Right cardiac atrium (tissue), 5 donors: ENCODE measurements around the gene OGG1. TPM values are rescaled to one million over a fixed set of nuclear protein-coding genes. Genes with fewer than 3 reads are reported as not detected.
A peak's percentile ranks its signal among the peaks of the same experiment; 100 is the strongest.
"Not testable (repeated sequence)": the region's sequence is repeated elsewhere in the genome, so short reads cannot be mapped to it uniquely, and the experiment has no call there.

Experiments used
- ATAC-seq, 2 donors: fragments of 200-7000 bp; cut with Tn5 transposase; one replicate each; pipeline versions ENCODE4 v1.8.0 to v1.9.1; 2020; ENCODE audit warnings: moderate library complexity in 2 of 2, mild to moderate bottlenecking in 1 of 2
- DNase-seq, 3 donors: peaks; one replicate each; pipeline ENCODE4 v3.0.0-alpha.2; 2020
- H3K27ac ChIP-seq: one replicate; pipeline ENCODE4 v1.5.1; 2013; ENCODE audit warnings: mild to moderate bottlenecking, low read length, control low read depth, moderate library complexity
- H3K27me3 ChIP-seq: one replicate; pipeline ENCODE4 v1.6.1; 2013; ENCODE audit not compliant: control insufficient read depth, insufficient read depth
- H3K4me1 ChIP-seq: one replicate; pipeline ENCODE4 v1.6.1; 2013; ENCODE audit warnings: low read length; ENCODE audit not compliant: control insufficient read depth, insufficient read depth
- H3K4me3 ChIP-seq: one replicate; pipeline ENCODE4 v1.5.1; 2013; ENCODE audit warnings: low read length, control low read depth
- H3K9me3 ChIP-seq: one replicate; pipeline ENCODE4 v1.6.1; 2013; ENCODE audit warnings: low read length; ENCODE audit not compliant: control insufficient read depth
- WGBS: extraction: QIAGEN DNeasy Blood & Tissue Kit; methylation state at CpG from one replicate; pipeline ENCODE4 v1.1.7; 2013; 5-methylcytosine and 5-hydroxymethylcytosine counted together
- intact Hi-C, 4 donors: fragments of 100-400 bp; cut with DNase I; formaldehyde crosslinking; loops; one replicate each; pipeline versions ENCODE4 v1.11.0 to v1.14.0; 2022 to 2023
- polyA plus RNA-seq: library from polyadenylated mRNA; stranded (reverse); fragments of 200-250 nt; gene quantifications from one replicate; pipeline ENCODE4 v1.2.3, GENCODE V29; 2013
- total RNA-seq, 4 donors: library from RNA; stranded (reverse); fragmentation: NEBNext Ultra II Directional; extraction: Animal tissue kit (Norgen Biotek cat#: 25700); gene quantifications; one replicate each; pipeline ENCODE4 v1.2.1, GENCODE V29; 2021
- donor health status: healthy with polysubstance abuse.
- donor health status: DM: no; HTN: yes; CAD: no.
- donor health status: DM: no; HTN: no; CAD: no.
- donor health status: DM: no; HTN: yes; CAD: no; lungs with severe emphysema.
- donor health status: DM: yes; HTN: yes; CAD: no.

The OGG1 gene
- total and polyA plus RNA-seq, 5 donors: 9.6 to 15.5 (median 14.8) TPM

- no peak overlapping the region for H3K4me3 ChIP-seq
- H3K9me3 ChIP-seq: no peaks in the 10 kb centered on the region
- no peaks in the 10 kb centered on the region for H3K4me1 ChIP-seq
- no peak for ATAC-seq
- H3K27ac ChIP-seq: no peak overlapping the region
- 90% methylated on average over 8 of the region's 8 CpGs for WGBS
- DNase-seq: no peak
- no peaks in the 10 kb centered on the region for H3K27me3 ChIP-seq
- intact Hi-C loops: no loop called here
These were observed 13.1 kb downstream of the OGG1 start for GRCh38 chr3:9762871-9763270.

DNA sequence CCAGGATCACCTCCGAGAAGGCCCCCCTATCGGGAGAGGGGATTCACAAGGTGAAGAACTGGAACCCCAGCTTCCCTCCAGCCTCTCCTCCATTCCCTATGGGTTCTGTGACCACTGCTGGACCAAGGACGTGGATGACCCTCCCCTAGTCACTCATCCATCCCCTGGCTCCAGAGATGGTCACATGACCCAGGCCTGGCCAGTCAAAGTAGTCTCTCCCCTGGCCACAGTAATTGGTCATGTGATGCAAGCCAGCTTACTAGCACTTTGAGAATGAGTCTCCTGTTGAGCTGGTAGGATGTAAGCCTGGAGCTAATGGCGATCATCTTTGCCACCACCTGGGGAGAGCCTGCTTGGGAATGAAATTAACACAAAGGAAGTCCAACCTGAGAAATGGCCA, 16.1 kb downstream of the OGG1 start:
- no peak for ATAC-seq
- Histone ChIP-seq H3K9me3 (no peaks in the 10 kb centered on the region), H3K4me3 (no peak overlapping the region), H3K27ac (no peak overlapping the region), H3K4me1 (peaks cover 5% of the 10 kb centered on the region), H3K27me3 (no peaks in the 10 kb centered on the region)
- WGBS: 85% methylated on average over 4 of the region's 4 CpGs
- intact Hi-C loops: no loop called here
- DNase-seq: no peak

GRCh38 chr3:9767418-9767817, 17.7 kb downstream of the OGG1 start:
- Histone ChIP-seq H3K9me3 (no peaks in the 10 kb centered on the region), H3K27me3 (no peaks in the 10 kb centered on the region), H3K4me1 (peaks cover 5% of the 10 kb centered on the region), H3K27ac (peak overlapping the region; percentile 36), H3K4me3 (no peak overlapping the region)
- ATAC-seq: peak; percentile 39 to 73
- DNase-seq: peak in 2 of 3 donors; percentile 64 to 76
- 50% methylated on average over 7 of the region's 7 CpGs for WGBS
- intact Hi-C loops: no loop called here

GRCh38 chr3:9768141-9768775, 18.5 kb downstream of the OGG1 start:
- Histone ChIP-seq H3K4me3 (no peak overlapping the region), H3K27ac (no peak overlapping the region), H3K4me1 (peaks cover 5% of the 10 kb centered on the region), H3K9me3 (no peaks in the 10 kb centered on the region), H3K27me3 (no peaks in the 10 kb centered on the region)
- DNase-seq: no peak
- intact Hi-C loops: no loop called here
- WGBS: 61% methylated on average over 6 of the region's 6 CpGs
- ATAC-seq: no peak

DNA sequence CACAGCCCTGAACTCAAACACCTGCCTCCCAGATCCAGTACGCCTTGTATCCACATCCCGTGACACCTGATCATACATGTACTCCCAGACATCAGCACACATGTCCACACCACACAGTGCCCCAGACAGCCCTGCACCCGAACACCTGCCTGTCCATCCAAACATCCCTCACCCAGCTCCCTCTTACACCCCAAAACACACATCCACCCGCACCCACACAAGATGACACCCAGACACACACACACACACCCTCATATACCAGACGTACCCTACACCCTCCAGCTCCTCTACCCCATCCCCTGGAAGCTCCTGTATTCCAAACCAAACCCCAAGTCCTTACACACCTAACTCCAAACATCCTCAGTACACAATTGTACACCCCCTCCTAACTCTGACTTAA, 19.3 kb downstream of the OGG1 start:
- H3K9me3 ChIP-seq: no peaks in the 10 kb centered on the region
- no peak overlapping the region for H3K27ac ChIP-seq
- H3K4me1 ChIP-seq: peaks cover 5% of the 10 kb centered on the region
- ATAC-seq (peak; percentile 1), DNase-seq (no peak)
- WGBS: 73% methylated on average over 5 of the region's 5 CpGs
- H3K4me3 ChIP-seq: peak overlapping the region; percentile 80
- H3K27me3 ChIP-seq: no peaks in the 10 kb centered on the region
- intact Hi-C loops: no loop called here

DNA sequence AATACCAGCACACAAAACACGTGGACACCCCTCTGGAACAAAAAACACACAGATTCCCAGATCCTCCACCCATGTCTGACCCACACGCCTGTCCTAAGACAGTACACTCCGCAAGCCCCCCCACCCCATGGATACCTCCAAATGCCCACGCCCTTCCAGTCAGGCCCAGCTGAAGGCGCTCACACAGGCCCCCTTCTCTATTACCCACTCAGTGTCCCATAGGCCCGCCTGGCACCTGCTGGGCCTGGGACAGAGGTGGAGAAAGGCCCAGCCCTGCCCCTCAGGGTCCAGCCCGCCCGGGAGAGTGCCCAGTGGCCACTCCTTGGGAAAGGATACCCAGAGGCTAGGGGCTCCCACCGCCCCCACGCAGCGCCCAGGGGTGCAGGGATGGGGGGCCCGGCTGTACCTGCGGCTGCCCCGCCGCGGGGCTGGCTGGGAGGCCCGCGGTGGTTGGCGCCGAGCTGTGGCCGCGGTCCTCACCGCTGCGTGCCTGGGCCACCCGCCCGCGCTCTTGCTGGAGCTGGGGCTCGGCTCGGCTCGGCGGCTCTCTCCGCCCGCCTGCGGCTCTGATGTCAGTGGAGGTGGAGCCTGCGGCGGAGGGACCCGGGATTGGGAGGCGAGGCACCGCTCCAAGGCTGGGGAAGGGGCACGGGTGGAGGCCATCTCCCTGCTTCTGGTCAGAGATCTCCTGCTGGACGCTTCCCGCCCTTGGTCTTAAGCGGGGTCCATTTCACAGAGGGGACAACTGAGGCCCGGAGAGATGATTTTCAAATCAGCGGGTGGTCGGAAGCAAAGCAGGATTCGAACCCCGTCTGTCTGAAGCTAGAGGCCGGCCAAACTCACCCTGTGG, 19.9 kb downstream of the OGG1 start, which contains the start of gene CAMK1:
TSS of gene CAMK1 (minus strand) at position 522 of the 850 bp plus-strand sequence. CDS start 2,198 bp downstream, outside the sequence.
- Histone ChIP-seq H3K9me3 (no peaks in the 10 kb centered on the region), H3K27me3 (no peaks in the 10 kb centered on the region), H3K4me1 (peaks cover 5% of the 10 kb centered on the region), H3K27ac (peak within 1 kb of the TSS; percentile 80), H3K4me3 (peak within 1 kb of the TSS; percentile 80)
- intact Hi-C loops: no loop called here
- peak; percentile 93 to 94 for ATAC-seq
- WGBS: 3% methylated on average over 49 of the region's 49 CpGs
- DNase-seq: peak; percentile 88 to 95 (median 95)

GRCh38 chr3:9770276-9770812, 20.6 kb downstream of the OGG1 start:
- peak; percentile 93 to 98 (median 97) for DNase-seq
- 12% methylated on average over 15 of the region's 15 CpGs for WGBS
- intact Hi-C loops: no loop called here
- H3K4me1 ChIP-seq: peaks cover 5% of the 10 kb centered on the region
- peak overlapping the region; percentile 80 for H3K4me3 ChIP-seq
- no peaks in the 10 kb centered on the region for H3K27me3 ChIP-seq
- H3K9me3 ChIP-seq: no peaks in the 10 kb centered on the region
- peak; percentile 42 to 55 for ATAC-seq
- peak overlapping the region; percentile 80 for H3K27ac ChIP-seq

DNA sequence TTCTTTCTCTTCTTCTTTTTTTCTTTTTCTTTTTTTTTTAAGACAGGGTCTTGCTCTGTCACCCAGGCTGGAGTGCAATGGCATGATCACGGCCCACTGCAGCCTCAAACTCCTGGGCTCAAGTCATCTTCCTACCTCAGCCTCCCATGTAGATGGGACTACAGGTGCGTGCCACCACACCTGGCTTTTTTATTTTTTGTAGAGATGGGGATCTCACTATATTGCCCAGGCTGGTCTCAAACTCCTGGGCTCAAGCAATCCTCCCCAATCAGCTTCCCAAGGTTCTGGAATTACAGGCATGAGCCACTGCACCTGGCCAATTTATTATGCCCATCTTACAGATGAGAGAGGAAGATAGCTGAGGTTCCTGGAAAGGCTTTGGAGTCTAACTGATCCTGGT, 21.3 kb downstream of the OGG1 start:
- H3K9me3 ChIP-seq, H3K27ac ChIP-seq, intact Hi-C loops, ATAC-seq, DNase-seq, H3K27me3 ChIP-seq, H3K4me1 ChIP-seq, H3K4me3 ChIP-seq: not testable (repeated sequence)
- WGBS: 89% methylated on average over 2 of the region's 2 CpGs

GRCh38 chr3:9776896-9777693, 27.3 kb downstream of the OGG1 start:
- intact Hi-C loops: no loop called here
- no peaks in the 10 kb centered on the region for H3K27me3 ChIP-seq
- DNase-seq (no peak), ATAC-seq (no peak)
- no peaks in the 10 kb centered on the region for H3K9me3 ChIP-seq
- 82% methylated on average over 5 of the region's 5 CpGs for WGBS
- H3K4me3 ChIP-seq: no peak overlapping the region
- H3K4me1 ChIP-seq: peaks cover 4% of the 10 kb centered on the region
- H3K27ac ChIP-seq: no peak overlapping the region

DNA sequence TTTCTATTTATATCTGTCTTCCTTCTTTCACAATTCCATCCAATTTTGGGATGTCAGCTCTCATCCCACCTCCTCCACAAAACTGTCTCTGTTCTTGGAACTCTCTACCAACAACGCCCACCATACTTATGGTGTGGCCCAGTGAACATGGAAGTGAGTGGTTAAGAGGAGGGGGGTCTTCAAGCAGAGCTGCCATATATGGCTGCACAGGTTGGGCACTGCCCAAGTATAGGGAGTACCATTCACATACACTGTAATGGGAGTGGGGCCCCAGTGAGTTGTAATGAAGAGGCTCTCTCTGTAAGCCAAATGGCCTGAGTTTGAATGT, 27.9 kb downstream of the OGG1 start:
- intact Hi-C loops: no loop called here
- ATAC-seq (no peak), DNase-seq (no peak)
- H3K4me1 ChIP-seq: peaks cover 4% of the 10 kb centered on the region
- H3K9me3 ChIP-seq: no peaks in the 10 kb centered on the region
- 85% methylated on average over 1 of the region's 1 CpG for WGBS
- no peak overlapping the region for H3K4me3 ChIP-seq
- no peaks in the 10 kb centered on the region for H3K27me3 ChIP-seq
- H3K27ac ChIP-seq: no peak overlapping the region
